Hippocampal formation (tissue), 2 donors: ENCODE results near the gene LEFTY1.
"Not testable (repeated sequence)": the region's sequence is repeated elsewhere in the genome, so short reads cannot be mapped to it uniquely, and the experiment has no call there.

ENCODE experiments used
- DNase-seq, 2 donors: peaks; one replicate each; lab custom pipeline; 2025; lab: John Stamatoyannopoulos, UW

LEFTY1 gene, protein sequence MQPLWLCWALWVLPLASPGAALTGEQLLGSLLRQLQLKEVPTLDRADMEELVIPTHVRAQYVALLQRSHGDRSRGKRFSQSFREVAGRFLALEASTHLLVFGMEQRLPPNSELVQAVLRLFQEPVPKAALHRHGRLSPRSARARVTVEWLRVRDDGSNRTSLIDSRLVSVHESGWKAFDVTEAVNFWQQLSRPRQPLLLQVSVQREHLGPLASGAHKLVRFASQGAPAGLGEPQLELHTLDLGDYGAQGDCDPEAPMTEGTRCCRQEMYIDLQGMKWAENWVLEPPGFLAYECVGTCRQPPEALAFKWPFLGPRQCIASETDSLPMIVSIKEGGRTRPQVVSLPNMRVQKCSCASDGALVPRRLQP

DNA sequence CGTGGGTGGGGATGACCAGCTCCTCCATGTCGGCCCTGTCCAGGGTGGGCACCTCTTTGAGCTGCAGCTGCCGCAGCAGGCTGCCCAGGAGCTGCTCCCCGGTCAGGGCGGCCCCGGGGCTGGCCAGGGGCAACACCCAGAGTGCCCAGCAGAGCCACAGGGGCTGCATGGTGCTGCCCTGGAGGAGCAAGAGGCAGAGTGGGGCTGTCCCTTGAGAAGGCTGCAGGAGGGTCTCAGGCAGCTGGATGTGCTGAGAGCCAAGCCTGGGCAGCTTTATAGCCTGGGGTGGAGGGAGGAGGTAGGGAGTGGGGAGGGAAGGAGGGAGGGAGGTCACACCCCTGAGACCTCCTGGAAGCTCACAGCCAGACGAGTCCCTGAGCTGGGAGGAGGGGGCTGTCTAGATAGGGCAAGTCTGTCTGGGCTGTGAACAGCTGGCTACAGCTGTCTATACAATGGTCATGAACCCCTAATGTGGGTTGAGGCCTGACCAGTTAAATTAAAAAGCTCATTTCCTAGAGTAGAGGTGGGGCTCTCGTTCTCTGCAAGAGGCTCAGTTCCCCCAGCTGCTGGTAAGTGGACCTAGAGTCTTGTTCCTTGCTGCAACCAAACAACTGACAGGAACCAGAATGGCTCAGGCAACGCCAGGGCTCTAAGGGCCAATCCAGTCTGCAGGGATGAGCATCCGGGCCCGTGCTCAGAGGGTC is at the start of gene LEFTY1:
LEFTY1 (minus strand) TSS at position 249 of the 704 bp plus-strand sequence; CDS start at position 169, 80 bp downstream.
- no peak for DNase-seq

DNA sequence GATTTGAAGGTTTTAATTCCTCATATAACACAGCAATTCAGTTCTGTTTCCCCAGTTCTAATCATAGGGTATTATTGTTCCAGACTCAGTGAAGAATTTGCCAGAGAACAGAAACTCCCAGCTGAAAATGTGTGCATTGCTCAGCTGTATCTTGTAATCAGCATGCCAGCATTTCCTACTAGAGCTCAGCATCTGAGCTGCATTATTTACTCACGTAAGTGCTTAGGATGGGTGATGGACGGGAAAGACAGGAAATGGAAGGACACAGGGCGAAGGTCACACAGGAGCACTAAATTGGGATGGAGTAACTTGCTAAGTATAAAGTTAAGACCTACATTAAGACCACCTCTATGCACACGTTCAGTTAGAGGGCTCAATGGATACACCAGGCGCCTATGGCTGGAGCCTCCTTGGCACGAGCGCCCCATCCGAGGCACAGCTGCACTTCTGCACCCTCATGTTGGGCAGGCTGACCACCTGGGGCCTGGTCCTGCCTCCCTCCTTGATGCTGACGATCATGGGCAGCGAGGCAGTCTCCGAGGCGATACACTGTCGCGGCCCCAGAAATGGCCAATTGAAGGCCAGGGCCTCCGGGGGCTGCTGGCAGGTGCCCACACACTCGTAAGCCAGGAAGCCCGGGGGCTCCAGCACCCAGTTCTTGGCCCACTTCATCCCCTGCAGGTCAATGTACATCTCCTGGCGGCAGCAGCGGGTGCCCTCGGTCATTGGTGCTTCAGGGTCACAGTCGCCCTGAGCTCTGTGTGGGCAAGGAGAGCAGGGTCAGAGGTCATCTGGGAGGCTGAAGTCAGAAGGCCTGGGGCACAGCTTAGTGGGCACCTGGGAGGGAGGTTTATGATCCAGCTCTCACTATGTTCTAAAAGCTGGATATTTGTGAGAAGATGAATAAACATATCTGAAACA is 48.4 kb upstream of the LEFTY1 start:
- no peak for DNase-seq

DNA sequence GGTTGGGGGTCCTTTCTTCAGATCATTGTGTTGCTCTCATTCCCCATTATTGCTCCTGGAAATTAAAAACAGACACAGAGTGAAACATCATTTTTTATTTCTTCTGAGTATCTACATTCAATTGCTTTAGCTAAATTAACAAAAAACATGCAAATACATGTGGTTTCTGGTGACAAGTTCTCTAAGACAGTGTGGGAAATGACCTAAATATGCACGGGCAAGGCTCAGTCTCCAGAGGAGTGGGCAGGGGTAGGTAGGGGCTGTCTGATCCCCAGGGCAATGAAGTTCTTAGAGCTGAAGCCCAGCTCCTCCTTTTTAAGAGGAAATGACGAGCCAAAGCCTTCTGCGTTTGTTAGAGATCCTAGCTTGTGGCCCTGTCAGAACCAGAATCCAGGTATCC is 47.6 kb upstream of the LEFTY1 start:
- DNase-seq = no peak

DNA sequence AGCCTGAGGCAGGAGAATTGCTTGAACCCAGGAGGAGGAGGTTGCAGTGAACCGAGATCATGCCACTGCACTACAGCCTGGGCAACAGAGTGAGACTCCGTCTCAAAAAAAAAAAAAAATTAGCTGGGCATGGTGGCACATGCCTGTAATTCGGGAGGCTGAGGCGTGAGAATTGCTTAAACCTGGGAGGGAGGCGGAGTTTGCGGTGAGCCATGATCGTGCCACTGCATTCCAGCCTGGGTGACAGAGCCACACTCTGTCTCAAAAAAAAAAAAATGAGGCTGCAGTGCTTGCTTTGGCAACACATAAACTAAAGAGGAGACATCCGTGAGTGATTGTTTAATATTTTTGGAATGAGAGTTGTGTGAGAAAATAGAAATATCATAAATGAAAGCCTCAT is 47.1 kb upstream of the LEFTY1 start:
- not testable (repeated sequence) for DNase-seq

DNA sequence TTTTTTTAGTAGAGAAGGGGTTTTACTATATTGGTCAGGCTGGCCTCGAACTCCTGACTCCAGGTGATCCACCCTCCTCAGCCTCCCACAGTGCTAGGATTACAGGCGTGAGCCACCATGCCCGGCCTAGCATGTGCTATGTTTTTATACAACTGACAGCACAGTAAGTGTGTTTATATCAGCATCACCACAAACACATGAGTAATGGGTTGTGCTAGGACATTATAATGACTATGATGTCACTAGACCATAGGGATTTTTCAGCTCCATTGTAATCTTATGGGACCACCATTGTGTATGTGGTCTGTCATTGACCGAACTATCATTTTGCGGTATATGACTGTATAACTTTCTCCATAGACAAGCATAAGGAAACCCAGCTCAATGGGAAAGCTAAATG is 45.8 kb upstream of the LEFTY1 start:
- no peak for DNase-seq

DNA sequence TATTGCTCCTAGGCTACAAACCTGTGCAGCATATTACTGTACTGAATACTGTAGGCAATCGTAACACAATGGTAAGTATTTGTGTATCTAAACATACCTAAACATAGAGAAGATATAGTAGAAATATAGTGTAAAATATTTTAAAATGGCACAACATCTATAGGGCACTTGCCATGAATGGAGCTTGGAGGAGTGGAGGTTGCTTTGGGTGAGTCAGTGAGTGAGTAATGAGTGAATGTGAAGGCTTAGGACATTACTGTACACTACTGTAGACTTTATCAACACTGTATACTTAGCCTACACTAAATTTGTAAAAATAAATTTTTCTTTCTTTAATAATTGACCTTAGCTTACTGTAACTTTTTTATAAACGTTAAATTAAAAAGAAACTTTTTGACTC is 44.1 kb upstream of the LEFTY1 start:
- DNase-seq = no peak

DNA sequence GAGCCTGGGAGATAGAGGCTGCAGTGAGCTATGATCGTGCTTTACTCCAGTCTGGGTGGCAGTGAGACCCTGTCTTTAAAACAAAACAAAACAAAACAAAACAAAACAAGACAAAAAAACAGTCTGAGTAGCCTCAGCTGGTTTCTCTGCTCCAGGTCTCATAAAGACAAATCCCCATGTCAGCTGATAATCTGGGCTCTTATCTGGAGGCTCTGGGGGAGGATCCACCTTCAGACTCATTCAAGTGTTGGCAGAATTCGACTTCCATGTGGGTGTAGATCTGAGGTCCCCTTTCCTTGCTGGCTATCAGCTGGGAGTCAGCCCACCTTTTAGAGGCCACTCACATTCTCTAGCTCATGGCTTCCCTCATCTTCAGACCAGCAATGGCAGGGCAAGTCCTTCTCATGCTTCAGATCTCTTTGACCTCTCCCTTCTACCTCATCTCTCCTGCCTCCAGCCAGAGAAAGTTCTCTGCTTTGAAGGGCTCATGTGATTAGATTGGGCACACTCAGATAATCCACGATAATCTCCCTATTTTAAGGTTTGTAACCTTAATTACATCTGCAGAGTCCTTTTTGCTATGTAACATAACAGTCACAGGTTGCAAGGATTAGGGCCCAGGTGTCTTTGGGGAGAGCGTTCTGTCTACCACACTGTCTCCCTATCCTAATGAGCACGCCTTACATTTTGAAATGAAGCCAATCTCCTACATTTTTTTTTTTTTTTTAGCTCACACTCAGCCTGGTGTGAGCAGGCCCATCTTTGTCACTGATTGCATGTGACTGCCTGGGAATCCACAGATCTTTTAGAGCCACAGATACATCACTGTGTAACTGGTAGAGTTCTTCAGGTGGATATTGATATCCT is 42.6 kb upstream of the LEFTY1 start:
- DNase-seq = no peak

DNA sequence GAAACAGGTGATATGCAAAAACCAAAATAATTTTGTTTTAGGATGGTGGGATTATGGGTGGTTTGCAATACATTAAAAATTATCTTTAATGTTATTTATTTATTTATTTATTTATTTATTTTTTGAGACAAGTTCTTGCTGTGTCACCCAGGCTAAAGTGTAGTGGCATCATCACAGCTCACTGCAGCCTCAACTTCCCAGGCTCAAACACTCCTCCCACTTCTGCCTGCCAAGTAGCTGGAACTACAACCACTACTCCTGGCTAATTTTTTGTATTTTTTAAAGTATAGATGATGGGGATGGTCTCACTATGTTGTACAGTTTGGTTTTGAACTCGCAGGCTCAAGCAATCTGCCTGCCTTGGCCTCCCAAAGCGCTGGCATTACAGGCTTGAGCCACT is 41.6 kb upstream of the LEFTY1 start:
- no peak for DNase-seq

DNA sequence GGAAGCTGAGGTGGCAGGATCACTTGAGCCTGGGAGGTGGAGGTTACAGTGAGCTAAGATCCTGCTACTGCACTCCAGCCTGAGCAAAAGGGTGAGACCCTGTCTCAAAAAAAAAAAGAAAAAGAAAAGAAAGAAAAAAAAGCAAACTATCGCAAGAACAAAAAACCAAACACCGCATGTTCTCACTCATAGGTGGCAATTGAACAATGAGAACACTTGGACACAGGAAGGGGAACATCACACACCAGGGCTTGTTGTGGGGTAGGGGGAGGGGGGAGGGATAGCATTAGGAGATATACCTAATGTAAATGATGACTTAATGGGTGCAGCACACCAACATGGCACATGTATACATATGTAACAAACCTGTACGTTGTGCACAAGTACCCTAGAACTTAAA is 40.5 kb upstream of the LEFTY1 start:
- DNase-seq = not testable (repeated sequence)

DNA sequence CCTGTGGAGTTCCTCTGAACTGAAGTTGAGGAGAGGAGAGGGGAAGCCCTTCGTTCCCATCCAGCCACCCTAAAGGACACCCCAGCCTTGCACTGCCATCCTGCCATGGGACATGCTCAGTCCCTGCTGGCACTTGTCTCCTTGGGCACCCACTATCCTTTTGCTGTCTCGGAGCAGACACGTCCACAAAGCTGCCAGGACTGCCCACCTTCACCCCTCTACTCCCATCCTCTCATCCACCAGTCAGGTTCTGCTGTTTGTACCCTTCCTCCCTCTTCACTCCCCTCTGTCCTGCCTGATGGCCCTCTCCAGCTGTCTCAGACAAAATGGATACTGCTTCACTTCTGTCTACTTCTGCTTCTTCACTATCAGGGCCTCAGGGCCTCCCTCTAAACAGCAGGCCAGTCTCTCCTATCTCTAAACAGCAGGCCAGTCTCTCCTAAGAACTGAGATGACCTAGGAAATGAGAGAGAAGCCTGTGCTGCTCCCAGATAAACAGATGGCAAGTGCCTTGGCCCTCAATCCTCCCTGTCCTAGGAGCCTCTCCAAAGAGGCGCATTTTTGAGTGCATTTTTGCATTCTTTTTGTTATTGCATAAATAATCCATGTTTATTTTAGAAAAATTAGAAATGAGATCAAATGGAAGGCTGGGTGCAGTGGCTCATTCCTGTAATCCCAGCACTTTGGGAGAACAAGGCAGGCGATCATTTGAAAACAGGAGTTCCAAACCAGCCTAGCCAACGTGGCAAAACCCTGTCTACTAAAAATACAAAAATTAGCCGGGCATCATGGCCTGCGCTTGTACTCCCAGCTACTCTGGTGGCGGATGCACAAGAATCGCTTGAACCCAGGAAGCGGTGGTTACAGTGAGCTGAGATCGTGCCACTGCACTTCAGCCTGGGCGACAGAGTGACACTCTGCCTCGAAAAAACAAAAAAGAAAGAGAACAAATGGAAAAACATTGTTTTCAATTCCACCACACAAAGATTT is 39.5 kb upstream of the LEFTY1 start:
- no peak for DNase-seq

DNA sequence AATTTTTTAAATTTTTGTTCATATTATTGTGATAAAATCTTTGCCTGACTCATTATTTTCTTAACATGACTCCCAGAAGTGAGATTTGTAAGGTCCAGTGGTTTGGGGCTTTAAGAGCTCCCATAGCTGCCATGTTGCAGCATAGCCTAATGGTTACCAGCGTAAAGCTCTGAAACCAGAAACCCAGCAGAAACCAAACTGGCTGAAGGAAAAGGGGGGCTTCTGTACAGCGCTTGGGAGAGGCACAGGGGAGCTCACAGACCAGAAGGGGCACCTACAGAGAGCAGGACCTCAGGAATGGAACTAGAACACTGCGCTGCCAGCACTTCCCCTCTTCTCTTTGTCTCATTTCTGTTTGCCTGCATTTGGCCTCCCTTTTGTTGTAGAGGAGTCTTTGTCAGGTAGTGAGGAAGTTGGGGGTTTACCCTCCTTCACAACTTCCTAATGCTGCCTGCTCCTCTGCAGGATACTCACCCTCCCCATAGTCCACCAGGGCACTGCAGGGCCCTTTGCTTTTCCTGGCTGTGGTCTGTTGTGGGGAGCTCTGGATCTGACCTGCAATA is 37.7 kb upstream of the LEFTY1 start:
- no peak for DNase-seq

DNA sequence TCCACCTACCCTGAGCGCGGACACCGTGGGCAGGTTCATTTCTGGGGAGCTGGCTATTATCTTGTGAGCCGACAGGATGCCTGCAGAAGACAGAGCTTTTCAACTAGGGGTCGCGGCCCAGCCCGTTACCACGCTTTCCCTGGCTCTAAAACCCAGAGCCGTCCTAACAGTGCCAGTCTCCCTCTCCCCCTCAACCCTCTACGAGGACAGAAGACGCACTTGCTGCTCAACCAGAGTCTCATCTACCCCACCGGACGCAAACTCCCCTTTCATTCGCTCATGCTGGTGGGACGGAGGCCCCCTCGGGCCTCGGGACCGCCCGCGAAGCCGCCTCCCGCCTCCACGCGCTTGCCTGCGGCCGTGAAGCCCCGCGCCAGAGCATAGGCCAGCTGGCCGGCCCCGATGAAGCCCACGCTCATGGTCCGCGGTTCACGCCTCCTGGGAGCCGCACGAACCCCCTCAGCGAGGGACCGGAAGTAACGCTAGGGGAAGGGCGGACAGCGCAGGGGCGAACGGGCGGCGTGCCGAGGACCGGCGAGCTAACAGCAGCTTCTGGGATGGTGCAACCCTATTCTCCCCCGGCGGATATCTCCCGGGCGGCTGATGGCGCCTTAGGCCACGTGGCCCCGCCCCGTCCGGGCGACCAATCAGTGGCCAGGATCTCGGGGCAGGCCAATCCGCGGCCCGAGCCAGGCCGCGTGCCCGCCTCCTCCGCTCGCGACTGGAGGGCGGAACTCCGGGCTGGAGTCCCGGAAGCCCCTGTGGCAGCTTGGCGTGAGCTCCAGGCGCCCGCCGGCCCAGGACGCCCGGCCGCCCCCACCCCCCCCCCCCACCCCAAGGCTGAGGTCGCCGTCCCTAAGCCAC is 35.0 kb upstream of the LEFTY1 start, which contains the start of gene PYCR2:
PYCR2 (minus strand) TSS at position 559 of the 864 bp plus-strand sequence; CDS start at position 419, 140 bp downstream.
- peak; percentile 91 to 97 for DNase-seq

DNA sequence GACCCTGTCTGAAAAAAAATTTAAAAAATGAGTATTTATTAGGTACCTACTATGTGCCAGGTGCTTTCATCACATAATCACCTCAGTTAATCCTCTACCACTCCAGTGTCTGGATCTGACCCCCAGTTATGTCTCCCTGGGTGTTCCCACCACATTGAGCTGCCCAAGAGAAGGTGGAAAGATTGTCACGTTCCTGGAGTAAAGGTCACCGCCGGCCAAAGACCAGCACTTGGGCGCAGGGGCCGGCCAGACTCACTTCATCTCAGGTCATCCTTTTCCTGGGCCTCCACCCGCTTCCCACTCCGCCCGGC is 34.4 kb upstream of the LEFTY1 start:
- DNase-seq = no peak

DNA sequence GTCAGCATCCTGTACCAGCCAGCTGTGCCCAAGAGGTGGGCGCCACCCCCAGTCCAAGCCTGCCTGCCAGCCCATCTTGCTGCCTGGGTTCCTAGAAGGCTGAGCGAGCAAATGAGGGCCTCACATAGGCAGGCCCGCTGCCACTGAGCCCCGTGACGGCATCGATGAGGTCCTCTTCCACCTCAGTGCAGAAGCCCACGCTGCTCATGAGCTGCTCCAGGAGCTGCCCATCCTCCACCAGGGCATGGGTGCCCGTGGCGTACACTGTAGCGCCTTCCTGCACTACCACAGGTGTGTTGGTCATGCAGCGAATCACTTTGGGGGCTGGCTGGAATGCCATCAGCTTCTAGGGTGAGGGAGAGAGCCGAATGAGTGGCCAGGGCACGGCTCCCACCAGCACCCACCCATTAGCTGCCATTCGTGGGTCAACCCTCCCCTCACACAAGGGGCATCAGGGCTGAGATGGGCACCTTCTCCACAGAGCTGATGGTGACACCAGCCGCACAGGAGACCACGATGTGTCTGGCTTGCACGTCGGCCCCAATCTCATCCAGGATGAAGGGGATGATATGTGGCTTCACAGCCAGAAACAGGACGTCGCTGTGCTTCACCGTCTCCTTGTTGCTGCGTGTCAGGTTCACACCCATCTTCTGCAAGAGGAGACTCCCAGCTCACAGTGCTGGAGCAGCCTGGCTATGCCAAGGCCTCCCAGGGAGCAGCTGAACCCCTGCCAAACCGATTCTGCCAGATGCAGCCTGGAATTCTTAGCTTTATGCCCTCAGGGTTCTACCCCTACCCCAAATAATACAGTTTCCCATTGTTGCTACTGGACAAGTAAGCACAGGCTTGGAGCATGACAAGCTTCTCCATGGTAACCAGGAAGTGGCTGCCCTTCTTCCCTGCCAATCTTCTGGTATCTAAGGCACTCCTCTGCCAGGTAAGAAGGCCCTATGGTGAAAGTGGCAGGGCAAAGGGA is 33.1 kb upstream of the LEFTY1 start:
- no peak for DNase-seq

DNA sequence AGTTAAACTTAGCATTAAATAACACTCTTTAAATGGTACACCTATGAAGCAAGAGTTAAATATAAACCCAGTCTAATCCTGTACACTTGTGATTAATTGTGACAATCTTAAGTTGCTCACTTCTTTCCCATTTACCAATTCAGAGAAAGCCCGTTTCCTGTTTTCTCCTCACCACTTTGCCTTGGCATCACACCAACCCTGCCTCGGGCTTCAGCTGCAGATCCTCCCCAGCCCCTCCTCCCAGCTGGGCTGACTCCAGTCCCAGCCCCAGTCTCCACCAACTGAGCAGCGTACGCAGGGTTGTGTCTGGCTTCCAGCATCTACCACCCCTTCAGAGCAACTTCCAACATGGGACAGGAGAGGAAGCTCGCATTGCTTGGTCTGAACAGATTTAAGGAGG is 31.0 kb upstream of the LEFTY1 start:
- DNase-seq = peak; percentile 81 to 83

DNA sequence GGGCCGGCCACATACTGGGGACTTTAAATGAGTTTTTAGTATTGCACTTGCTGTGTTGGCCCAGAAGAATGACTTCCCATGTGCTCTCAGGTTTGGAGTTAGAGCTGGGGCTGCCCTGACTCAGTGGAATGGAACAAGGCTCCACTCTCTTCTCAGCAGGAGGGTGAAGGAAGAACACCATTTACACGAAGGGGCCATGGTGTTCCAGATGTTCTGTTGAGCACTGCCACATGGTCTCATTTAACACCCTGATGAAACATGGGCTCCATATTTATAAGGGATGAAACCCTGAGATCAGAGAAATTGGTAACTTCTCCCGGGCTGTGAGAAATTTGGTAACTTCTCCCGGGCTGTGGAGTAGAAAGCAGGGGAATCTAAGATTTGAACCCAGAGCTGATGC is 29.3 kb upstream of the LEFTY1 start:
- DNase-seq = no peak

DNA sequence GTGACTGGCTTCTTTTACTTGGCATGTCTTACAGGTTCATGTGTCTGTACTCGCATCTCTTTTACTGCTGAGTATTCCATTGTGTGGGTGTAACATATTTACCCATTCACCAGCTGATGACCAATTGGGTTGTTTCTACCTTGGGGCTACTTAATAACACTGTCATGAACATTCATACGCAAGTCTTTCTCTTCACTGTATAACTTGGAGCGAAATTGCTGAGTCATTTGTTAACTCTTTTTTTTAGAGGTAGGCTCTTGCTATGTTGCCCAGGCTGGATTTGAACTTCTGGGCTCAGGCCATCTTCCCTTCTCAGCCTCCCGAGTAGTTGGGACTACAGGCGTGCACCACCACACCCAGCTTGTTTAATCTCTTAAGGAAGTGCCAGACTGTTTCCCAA is 28.6 kb upstream of the LEFTY1 start:
- DNase-seq = no peak

DNA sequence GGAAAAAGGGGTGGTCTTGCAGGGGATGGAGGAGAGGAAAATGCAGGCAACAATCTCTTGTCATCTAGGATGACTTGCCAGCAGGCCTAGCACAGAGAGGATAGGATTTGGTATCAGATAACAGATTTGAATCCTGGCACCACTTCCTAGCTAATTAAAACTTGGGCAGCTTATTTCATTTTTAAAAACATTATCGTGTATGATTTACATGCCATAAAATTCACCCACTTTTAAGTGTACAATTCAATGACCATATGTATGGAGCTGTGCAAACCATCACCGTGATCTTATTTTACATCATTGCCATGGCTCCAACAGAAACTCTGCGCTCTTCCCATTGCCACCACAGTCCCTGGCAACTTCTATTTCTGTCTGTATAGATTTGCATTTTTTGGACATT is 28.2 kb upstream of the LEFTY1 start:
- DNase-seq = no peak
